Parietal lobe (tissue), 1 donor: Measurements from ENCODE around the gene LEMD2. TPM values are rescaled to one million over a fixed set of nuclear protein-coding genes. Genes with fewer than 3 reads are reported as not detected.

Experiments used
- total RNA-seq: library from RNA; depleted of rRNA; stranded (reverse); fragments of >200 nt; gene quantifications from one replicate; pipeline ENCODE4 v1.2.3, GENCODE V29; 2014

The LEMD2 gene
- 53.2 TPM for total RNA-seq

GRCh38 chr6:33788694-33789549, at the start of gene LEMD2:
LEMD2 (minus strand) TSS chr6:33789130; CDS start chr6:33789116, 14 bp downstream.

GRCh38 chr6:33803571-33804053, 14.7 kb upstream of the LEMD2 start, which contains the start of gene MLN:
MLN (minus strand) TSS chr6:33804003; CDS start chr6:33801163, 2,840 bp downstream.

DNA sequence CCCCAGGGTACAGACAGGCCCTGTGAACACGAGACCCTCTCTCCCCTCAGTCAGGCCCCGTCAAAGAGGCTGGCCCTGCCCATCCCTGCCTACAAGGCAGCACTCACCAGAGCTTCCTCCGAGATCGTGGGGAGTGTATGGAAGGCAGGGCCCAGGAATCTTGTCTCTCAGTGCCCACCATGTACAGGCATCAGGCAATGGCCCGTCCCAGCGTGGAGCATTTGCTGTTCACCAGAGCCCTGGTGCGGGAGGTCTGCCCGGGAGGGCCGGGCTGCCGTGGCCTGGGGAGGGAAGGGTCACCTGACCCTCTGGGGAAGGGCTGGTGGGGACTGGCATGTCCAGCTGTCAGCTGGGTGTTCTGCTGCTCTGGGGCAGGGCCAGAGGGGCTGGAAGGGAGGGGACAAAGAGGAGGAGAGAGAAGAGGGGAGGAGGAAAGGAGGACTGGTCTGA, 42.3 kb downstream of the LEMD2 start, which contains the start of gene IP6K3:
Gene IP6K3 (minus strand): TSS at position 255 of the 450 bp plus-strand sequence. CDS start 11,429 bp downstream, outside the sequence.

Other genes with a start within 250 kb of the LEMD2 start
- gene BAK1, start 208.9 kb downstream of the LEMD2 start, total RNA-seq, result 4.1 TPM
- gene ITPR3, start 167.8 kb downstream of the LEMD2 start, total RNA-seq, result 1.9 TPM
- 24.1 TPM for gene UQCC2, start 77.4 kb downstream of the LEMD2 start, total RNA-seq
- gene IP6K3, start 42.2 kb downstream of the LEMD2 start, total RNA-seq, result not detected
- not detected for gene MLN, start 14.9 kb upstream of the LEMD2 start, total RNA-seq